GM19468 (cell line): ENCODE results near the gene IFI27L2.
A peak's percentile ranks its signal among the peaks of the same experiment; 100 is the strongest.

Experiments used
- ATAC-seq: cut with Tn5 transposase; IDR thresholded peaks from one replicate; pipeline ENCODE4 v1.9.1; 2021; ENCODE audit warnings: mild to moderate bottlenecking, moderate library complexity, moderate number of reproducible peaks; ENCODE audit not compliant: unreplicated experiment; ENCODE audit errors: extremely low read depth

The IFI27L2 gene

DNA sequence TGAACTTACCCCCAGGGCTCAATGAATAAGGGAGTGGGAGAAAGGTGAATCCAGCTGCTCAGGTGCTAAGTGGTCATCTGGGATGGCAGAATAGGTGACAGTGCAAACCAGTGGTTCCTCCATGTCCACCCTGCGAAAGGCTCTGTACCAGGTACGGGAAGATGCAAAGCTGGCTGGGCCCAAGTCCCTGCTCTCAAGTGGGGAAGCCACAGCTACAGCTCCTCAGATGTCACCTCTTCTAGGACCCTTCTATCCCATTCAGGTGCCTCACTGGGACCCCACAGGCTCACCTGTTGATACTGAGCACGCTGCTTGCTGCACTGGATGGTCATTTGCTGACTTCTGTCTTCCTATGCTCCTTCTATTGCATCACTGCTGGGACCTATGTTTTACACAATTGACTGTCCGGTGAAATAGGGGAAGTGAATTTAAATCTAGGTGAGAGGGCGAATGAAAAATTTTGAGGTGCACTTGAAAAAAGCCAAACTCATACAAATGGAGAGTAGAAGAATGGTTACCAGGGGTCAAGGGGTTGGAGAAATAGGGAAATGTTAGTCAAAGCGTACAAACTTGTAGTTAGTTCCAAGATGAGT lies 24.4 kb upstream of the IFI27L2 start:
- ATAC-seq: no peak

- no peak for ATAC-seq
These were observed 23.3 kb upstream of the IFI27L2 start for GRCh38 chr14:94152676-94153075.

- no peak for ATAC-seq
These were observed 16.6 kb upstream of the IFI27L2 start for GRCh38 chr14:94145902-94146527.

GRCh38 chr14:94144765-94145164 lies 15.4 kb upstream of the IFI27L2 start:
- no peak for ATAC-seq

- no peak for ATAC-seq
These were observed 14.3 kb upstream of the IFI27L2 start for GRCh38 chr14:94143711-94144110.

DNA sequence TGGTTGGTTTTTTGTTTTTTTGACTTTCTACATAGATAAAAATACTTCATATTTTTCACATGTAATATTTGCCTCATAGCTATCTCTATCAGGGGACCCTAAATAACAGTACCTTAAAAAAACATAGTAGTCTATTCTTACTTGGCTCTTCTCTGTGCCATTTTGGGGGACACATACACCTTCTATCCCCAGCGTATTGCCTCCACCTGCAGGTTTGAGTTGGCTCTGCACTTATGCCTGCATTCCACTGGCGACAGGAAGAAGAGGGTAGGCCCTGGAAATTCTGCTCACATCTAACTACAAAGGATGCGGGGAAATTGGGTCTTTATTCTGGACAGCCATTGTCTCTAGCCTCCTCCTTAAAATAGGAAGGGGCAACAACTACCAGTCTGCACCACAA lies 13.8 kb upstream of the IFI27L2 start:
- ATAC-seq: no peak

- ATAC-seq: no peak
These were observed 13.4 kb upstream of the IFI27L2 start for GRCh38 chr14:94142836-94143235.

DNA sequence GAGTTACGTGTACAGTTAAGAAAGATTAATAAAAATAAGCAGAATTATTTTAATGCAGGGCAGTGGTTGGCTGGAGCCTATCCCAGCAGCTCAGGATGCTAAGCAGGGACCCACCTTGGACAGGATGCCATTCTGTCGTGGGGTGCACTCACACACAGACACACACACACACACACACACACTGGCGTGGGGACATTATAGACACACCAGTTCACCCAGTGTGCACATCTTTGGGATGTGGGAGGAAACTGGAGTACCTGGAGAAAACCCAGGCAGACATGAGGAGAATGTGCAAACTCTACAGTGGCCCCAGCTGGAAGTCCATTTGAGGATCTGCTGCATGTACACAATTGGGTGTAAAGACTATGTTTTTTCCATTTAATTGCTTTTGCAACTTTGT lies 12.8 kb upstream of the IFI27L2 start:
- ATAC-seq: no peak

- ATAC-seq: no peak
These were observed 10.0 kb upstream of the IFI27L2 start for GRCh38 chr14:94139421-94139820.

- ATAC-seq: no peak
These were observed 9.6 kb upstream of the IFI27L2 start for GRCh38 chr14:94139006-94139405.

GRCh38 chr14:94138251-94138650 lies 8.8 kb upstream of the IFI27L2 start:
- no peak for ATAC-seq

- ATAC-seq: peak; percentile 66
These were observed 7.3 kb upstream of the IFI27L2 start for GRCh38 chr14:94136575-94137331.

GRCh38 chr14:94135476-94135875 lies 6.1 kb upstream of the IFI27L2 start:
- no peak for ATAC-seq

- no peak for ATAC-seq
These were observed 3.0 kb upstream of the IFI27L2 start for GRCh38 chr14:94132285-94132887.

GRCh38 chr14:94129758-94130414 lies 482 bp upstream of the IFI27L2 start:
- no peak for ATAC-seq

GRCh38 chr14:94128216-94128839 lies 1.1 kb downstream of the IFI27L2 start:
- ATAC-seq: no peak

- no peak for ATAC-seq
These were observed 2.1 kb downstream of the IFI27L2 start for GRCh38 chr14:94127330-94127729.

GRCh38 chr14:94126800-94127199 lies 2.6 kb downstream of the IFI27L2 start:
- ATAC-seq: no peak

- no peak for ATAC-seq
These were observed 3.1 kb downstream of the IFI27L2 start for GRCh38 chr14:94126419-94126677.

GRCh38 chr14:94125659-94126418 lies 3.6 kb downstream of the IFI27L2 start:
- no peak for ATAC-seq
